ENCODE measurements around the gene SORBS2. TPM values are rescaled to one million over a fixed set of nuclear protein-coding genes. Genes with fewer than 3 reads are reported as not detected.

The SORBS2 gene
- total RNA-seq, 1 experiment from 2014 or later, result 9.7 TPM

DNA sequence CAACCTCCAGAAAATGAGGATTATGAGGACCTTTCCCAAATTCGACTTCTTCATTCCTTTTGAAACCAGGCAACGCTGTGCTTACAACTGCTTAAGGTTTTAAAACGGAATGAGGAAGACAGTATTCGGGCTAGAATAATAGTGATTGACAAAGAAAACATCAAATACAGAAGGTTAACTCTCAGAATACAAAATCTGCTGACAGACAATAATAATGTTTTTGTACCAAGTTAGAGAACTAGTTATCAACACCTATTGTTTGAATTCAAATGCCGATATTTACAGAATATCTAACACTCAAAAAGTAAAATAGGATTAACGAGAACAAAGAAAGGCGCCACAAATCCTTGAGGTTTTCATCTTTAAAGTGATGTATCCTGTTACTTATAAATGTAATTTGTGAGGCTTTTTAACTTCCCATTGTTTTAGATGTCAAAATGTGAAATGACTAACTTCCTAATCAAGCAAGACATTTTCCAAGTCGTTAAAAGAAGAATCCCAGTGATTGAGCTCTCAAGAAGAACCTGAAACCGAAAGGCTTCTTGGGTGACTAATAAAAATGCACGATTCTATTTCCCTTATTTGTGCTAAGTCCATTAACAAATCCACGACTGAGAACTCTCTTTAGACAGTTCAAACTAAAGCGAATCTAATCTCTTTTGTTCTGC lies 118.3 kb downstream of the SORBS2 start:
- H3K4me3 Mint-ChIP-seq, result no peak overlapping the region
- no peaks in the 10 kb centered on the region for H3K27me3 ChIP-seq (ENCODE audit: insufficient read depth, low read length)
- H3K27me3 Mint-ChIP-seq (ENCODE audit: low read depth), result no peaks in the 10 kb centered on the region
- no peak overlapping the region for H3K4me2 ChIP-seq (ENCODE audit: insufficient read depth, insufficient read length, low read length)
- H3K14ac ChIP-seq (ENCODE audit: insufficient read depth, low read length), result no peak overlapping the region
- H2BK120ac ChIP-seq (ENCODE audit: low read depth, low read length, poor library complexity, severe bottlenecking), result no peak overlapping the region
- no peak overlapping the region for H3K56ac ChIP-seq (ENCODE audit: insufficient read length, low read depth, low read length)
- no peaks in the 10 kb centered on the region for H3K23me2 ChIP-seq (ENCODE audit: insufficient read length, low read depth, low read length, poor library complexity, severe bottlenecking)
- no peaks in the 10 kb centered on the region for H3K79me2 ChIP-seq (ENCODE audit: insufficient read depth, low read length)
- no peak overlapping the region for H3K4ac ChIP-seq (ENCODE audit: low read depth, low read length)
- peaks cover 0 to 4% (median 3%) of the 10 kb centered on the region in 3 experiments; a peak in 2 of 7 replicates for H3K36me3 Mint-ChIP-seq (ENCODE audit: insufficient read depth in 1 of 3, low read depth in 3 of 3)
- no peak overlapping the region for H2BK12ac ChIP-seq (ENCODE audit: insufficient read length, low read depth, low read length)
- H3K27ac Mint-ChIP-seq, result peak overlapping the region in 2 of 3 experiments; percentile 83 to 86; a peak in 3 of 7 replicates
- H2AFZ ChIP-seq (ENCODE audit: low read length), result no peak overlapping the region
- no peak overlapping the region for H2BK20ac ChIP-seq (ENCODE audit: low read depth, low read length, poor library complexity, severe bottlenecking)
- no peaks in the 10 kb centered on the region for H3K9me3 Mint-ChIP-seq
- no peak overlapping the region for H4K8ac ChIP-seq (replicated peaks; ENCODE audit: insufficient read length, low read depth, low read length)
- no peaks in the 10 kb centered on the region for H3K79me1 ChIP-seq (ENCODE audit: insufficient read depth, low read depth, low read length, poor library complexity, severe bottlenecking)
- no peak overlapping the region for H3K9ac ChIP-seq (ENCODE audit: extremely low read depth, insufficient read length, low read length)
- no peak overlapping the region for H4K5ac ChIP-seq (ENCODE audit: insufficient read length, low read depth, low read length)
- no peaks in the 10 kb centered on the region for H4K20me1 ChIP-seq (ENCODE audit: control insufficient read depth, insufficient read depth, insufficient read length)
- TF ChIP-seq, protein P1, sequence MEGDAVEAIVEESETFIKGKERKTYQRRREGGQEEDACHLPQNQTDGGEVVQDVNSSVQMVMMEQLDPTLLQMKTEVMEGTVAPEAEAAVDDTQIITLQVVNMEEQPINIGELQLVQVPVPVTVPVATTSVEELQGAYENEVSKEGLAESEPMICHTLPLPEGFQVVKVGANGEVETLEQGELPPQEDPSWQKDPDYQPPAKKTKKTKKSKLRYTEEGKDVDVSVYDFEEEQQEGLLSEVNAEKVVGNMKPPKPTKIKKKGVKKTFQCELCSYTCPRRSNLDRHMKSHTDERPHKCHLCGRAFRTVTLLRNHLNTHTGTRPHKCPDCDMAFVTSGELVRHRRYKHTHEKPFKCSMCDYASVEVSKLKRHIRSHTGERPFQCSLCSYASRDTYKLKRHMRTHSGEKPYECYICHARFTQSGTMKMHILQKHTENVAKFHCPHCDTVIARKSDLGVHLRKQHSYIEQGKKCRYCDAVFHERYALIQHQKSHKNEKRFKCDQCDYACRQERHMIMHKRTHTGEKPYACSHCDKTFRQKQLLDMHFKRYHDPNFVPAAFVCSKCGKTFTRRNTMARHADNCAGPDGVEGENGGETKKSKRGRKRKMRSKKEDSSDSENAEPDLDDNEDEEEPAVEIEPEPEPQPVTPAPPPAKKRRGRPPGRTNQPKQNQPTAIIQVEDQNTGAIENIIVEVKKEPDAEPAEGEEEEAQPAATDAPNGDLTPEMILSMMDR (conservative IDR thresholded peaks at IDR 0.05), result no peak
- H3K18ac ChIP-seq (ENCODE audit: insufficient read length, low read depth, low read length), result no peak overlapping the region
- no peak overlapping the region for H2BK15ac ChIP-seq (ENCODE audit: low read depth, low read length)
- H3K4me1 ChIP-seq (ENCODE audit: insufficient read depth, low read length), result peaks cover 2% of the 10 kb centered on the region; the same call in 1 of the 2 replicates
- no peak overlapping the region for H2BK5ac ChIP-seq (ENCODE audit: insufficient read length, low read length)
- DNase-seq, result no peak
- peaks cover 17% of the 10 kb centered on the region in 2 experiments for H3K4me1 Mint-ChIP-seq
- no peak overlapping the region for H3K23ac ChIP-seq (ENCODE audit: insufficient read length, low read depth, low read length)
- no peak overlapping the region for H3K27ac ChIP-seq (ENCODE audit: insufficient read length, low read depth, low read length)
- H3K9me3 ChIP-seq (ENCODE audit: control insufficient read depth, low read depth, low read length), result no peaks in the 10 kb centered on the region
- no CpG with 5 or more reads among the region's 12 CpGs for WGBS (ENCODE audit: extremely low coverage, insufficient read length, low lambda C conversion rate)
- no peak overlapping the region for H4K91ac ChIP-seq (ENCODE audit: insufficient read length, low read depth, low read length)
- H3T11ph ChIP-seq (ENCODE audit: low read length), result no peak overlapping the region
- H2AK5ac ChIP-seq (ENCODE audit: insufficient read length, low read length), result no peak overlapping the region
